GM12874 (cell line): ENCODE measurements around the gene DMD.

Source experiments
- CTCF ChIP-seq: IDR thresholded peaks from 2 replicates; pipeline ENCODE4 v1.5.1; 2011; ENCODE audit warnings: low read depth, mild to moderate bottlenecking, control low read depth, low read length, moderate library complexity; ENCODE audit not compliant: insufficient read depth

The DMD gene

GRCh38 chrX:32788936-32789335, 422.4 kb downstream of the DMD start:
- no peak for TF ChIP-seq CTCF

- TF ChIP-seq CTCF, result no peak
These were observed 431.2 kb downstream of the DMD start for GRCh38 chrX:32780109-32780508.

GRCh38 chrX:32778965-32779364, 432.4 kb downstream of the DMD start:
- no peak for TF ChIP-seq CTCF

- no peak for TF ChIP-seq CTCF
These were observed 436.4 kb downstream of the DMD start for GRCh38 chrX:32774966-32775365.

- TF ChIP-seq CTCF, result no peak
These were observed 462.3 kb downstream of the DMD start for GRCh38 chrX:32749070-32749469.

- TF ChIP-seq CTCF, result no peak
These were observed 466.0 kb downstream of the DMD start for GRCh38 chrX:32745323-32745722.

- TF ChIP-seq CTCF, result no peak
These were observed 466.4 kb downstream of the DMD start for GRCh38 chrX:32744921-32745320.

- TF ChIP-seq CTCF, result no peak
These were observed 469.4 kb downstream of the DMD start for GRCh38 chrX:32741910-32742309.
